ENCODE results near the gene LRCH4. TPM values are rescaled to one million over a fixed set of nuclear protein-coding genes. Genes with fewer than 3 reads are reported as not detected.

LRCH4 gene
- total and polyA plus RNA-seq, 2 of the 13 experiments (the other 11 are each of a cell fraction or from before 2014, with no cell fraction given) = 7.0 to 9.3 TPM

GRCh38 chr7:100568176-100568895, 17.6 kb downstream of the LRCH4 start (continued):
- TF ChIP-seq ATF6 (CRISPR knock-in tag; conservative IDR thresholded peaks at IDR 0.05) (no peak; the same call in 1 of the 2 replicates), RBFOX2 (IDR thresholded peaks at IDR 0.05; ENCODE audit: low read depth, low read length) (peak; percentile 68; the same call in 1 of the 2 replicates), ZNF770 (CRISPR knock-in tag; IDR thresholded peaks at IDR 0.05) (peak; percentile 56; the same call in 1 of the 2 replicates), MNT (IDR thresholded peaks at IDR 0.05) (peak; percentile 98), FUBP1 (CRISPR knock-in tag; IDR thresholded peaks at IDR 0.05; ENCODE audit: borderline replicate concordance) (peak; percentile 87; the same call in 1 of the 2 replicates), TEF (CRISPR knock-in tag; IDR thresholded peaks at IDR 0.05) (no peak), HOXA3 (CRISPR knock-in tag; IDR thresholded peaks at IDR 0.05) (peak; percentile 90), SOX13 (IDR thresholded peaks at IDR 0.05) (peak; percentile 68; the same call in 1 of the 2 replicates), SOX13 (CRISPR knock-in tag; conservative IDR thresholded peaks at IDR 0.05 in 1 of 2, IDR thresholded peaks at IDR 0.05 in 1 of 2) (peak in 1 of 2 experiments; percentile 76; a peak in 2 of 4 replicates), ZNF605 (CRISPR knock-in tag; IDR thresholded peaks at IDR 0.05) (peak; percentile 91; the same call in 1 of the 2 replicates), ZNF225 (CRISPR knock-in tag; IDR thresholded peaks at IDR 0.05) (no peak), CBFB (CRISPR knock-in tag; IDR thresholded peaks at IDR 0.05) (peak; percentile 83; the same call in 1 of the 2 replicates), LRRFIP1 (CRISPR knock-in tag; conservative IDR thresholded peaks at IDR 0.05) (no peak), KLF16 (CRISPR knock-in tag; IDR thresholded peaks at IDR 0.05) (peak; percentile 42 to 66; a peak in 2 of 4 replicates)

All from HepG2 (cell line).